Fibroblast of upper back skin (primary cell): ENCODE measurements around the gene MESP2.
"Not testable (repeated sequence)": the region's sequence is repeated elsewhere in the genome, so short reads cannot be mapped to it uniquely, and the experiment has no call there.

Experiments
- DNase-seq: peaks from one replicate; pipeline ENCODE4 v3.0.0-alpha.2; 2013

Gene MESP2

GRCh38 chr15:89781891-89782618 is 5.9 kb downstream of the MESP2 start:
- peak; percentile 43 for DNase-seq

GRCh38 chr15:89782619-89782950 is 6.5 kb downstream of the MESP2 start:
- DNase-seq: not testable (repeated sequence)

GRCh38 chr15:89783111-89783860 is 7.2 kb downstream of the MESP2 start:
- DNase-seq: peak; percentile 46

GRCh38 chr15:89783861-89784685 is 7.9 kb downstream of the MESP2 start:
- DNase-seq: no peak

GRCh38 chr15:89784686-89784960 is 8.5 kb downstream of the MESP2 start:
- DNase-seq: no peak

GRCh38 chr15:89785064-89785773 is 9.1 kb downstream of the MESP2 start:
- DNase-seq: no peak

GRCh38 chr15:89785774-89786140 is 9.6 kb downstream of the MESP2 start:
- DNase-seq: peak; percentile 77

- no peak for DNase-seq
These were observed 11.8 kb downstream of the MESP2 start for GRCh38 chr15:89787944-89788343.

- not testable (repeated sequence) for DNase-seq
These were observed 12.5 kb downstream of the MESP2 start for GRCh38 chr15:89788585-89788984.

GRCh38 chr15:89790206-89790605 is 14.1 kb downstream of the MESP2 start:
- DNase-seq: no peak

- DNase-seq: no peak
These were observed 14.5 kb downstream of the MESP2 start for GRCh38 chr15:89790661-89791060.

GRCh38 chr15:89792106-89792805 is 16.1 kb downstream of the MESP2 start:
- DNase-seq: no peak

- DNase-seq: peak; percentile 37
These were observed 18.6 kb downstream of the MESP2 start for GRCh38 chr15:89794627-89795241.

GRCh38 chr15:89795996-89796395 is 19.9 kb downstream of the MESP2 start:
- no peak for DNase-seq

GRCh38 chr15:89797678-89798201 is 21.6 kb downstream of the MESP2 start:
- DNase-seq: no peak

GRCh38 chr15:89799011-89799911 is 23.1 kb downstream of the MESP2 start:
- DNase-seq: no peak

GRCh38 chr15:89799918-89800498 is 23.9 kb downstream of the MESP2 start:
- DNase-seq: no peak

- no peak for DNase-seq
These were observed 25.5 kb downstream of the MESP2 start for GRCh38 chr15:89801471-89802195.

GRCh38 chr15:89802231-89802928 is 26.2 kb downstream of the MESP2 start:
- DNase-seq: no peak
